GM18526 (cell line): ENCODE results near the gene TXNRD3.

Experiments
- POLR2A ChIP-seq: IDR thresholded peaks from 3 replicates; pipeline ENCODE4 v1.6.1; 2011; ENCODE audit not compliant: insufficient read length; ENCODE audit errors: extremely low read depth

TXNRD3 gene

DNA sequence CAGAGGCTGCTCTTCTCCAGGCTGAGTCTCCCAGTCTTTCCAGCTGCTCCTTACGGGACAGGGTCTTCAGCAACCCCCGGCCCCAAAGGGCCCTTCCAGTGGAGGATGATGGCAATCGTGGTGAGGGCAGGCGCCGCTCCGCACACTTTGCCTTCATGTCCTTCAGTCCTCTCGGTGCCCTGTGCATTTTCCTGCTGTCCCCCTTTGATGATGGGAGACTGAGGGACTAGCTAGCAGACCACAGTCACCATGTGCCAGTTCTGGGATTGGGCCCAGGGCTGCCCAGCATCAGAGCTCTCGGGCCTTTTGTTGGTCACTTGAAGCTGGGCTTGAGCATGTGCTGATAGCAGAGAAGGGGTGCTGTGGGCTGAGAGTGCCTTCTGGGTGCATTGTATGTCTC lies 8.8 kb upstream of the TXNRD3 start:
- no peak for TF ChIP-seq POLR2A

DNA sequence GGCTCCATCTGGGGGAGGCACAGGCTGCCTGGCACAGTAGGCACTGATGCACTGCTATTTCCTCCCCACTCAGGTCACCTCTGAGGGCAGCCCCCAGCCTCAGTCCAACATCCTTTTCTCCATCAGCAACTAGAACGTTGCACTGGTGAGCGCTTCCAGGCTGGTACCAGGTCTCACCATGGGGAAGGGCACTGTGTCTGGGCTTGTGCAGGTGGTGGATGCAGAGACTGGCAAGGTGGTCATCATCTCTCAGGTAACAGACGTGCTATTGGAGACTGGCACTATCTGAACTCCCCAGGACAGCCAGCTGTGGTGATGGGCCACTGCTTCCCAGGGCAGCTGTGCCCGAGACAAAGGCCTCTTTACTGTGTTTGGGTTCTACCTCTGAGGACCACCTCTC lies 8.3 kb upstream of the TXNRD3 start:
- no peak for TF ChIP-seq POLR2A

DNA sequence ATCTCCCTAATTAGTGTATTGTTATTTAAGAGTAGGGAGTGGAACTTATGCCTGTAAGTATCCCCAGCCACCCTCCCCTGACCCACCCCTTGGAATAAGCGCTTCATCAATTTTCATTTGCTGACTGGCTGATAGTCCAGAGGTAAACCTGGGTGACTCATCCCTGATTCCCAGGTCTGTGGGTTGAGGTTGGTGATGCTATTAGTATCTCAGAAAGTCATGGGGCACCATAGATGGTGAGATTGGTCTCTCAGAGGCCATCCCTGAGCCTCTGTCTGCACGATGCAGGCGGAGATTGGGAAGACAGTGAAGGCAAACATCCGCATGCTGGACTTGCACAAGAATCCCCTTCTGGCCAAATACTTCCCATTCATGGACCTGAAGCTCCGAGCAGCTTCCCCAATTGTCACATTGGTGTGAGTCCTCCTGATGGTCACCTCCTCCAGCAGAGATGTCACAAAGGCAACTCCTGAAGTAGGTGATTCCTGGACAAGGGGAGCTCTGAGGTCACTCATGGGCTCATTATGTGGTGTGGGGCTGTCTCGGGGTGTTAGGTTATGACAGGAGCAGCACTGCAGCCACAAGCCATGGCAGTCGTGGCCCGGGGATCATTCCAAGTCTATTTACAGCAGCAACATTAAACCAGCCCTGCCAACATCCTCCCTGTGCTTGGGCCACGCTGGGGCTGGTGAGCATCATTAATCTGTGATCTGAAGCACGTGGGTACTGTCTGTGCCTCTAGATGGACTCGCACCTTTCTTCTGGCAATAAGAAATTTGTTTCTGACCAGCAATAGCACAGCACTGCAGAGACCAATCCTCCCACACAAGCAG lies 6.8 kb upstream of the TXNRD3 start:
- TF ChIP-seq POLR2A = no peak

GRCh38 chr3:126659915-126660886 lies 5.3 kb upstream of the TXNRD3 start:
- no peak for TF ChIP-seq POLR2A

DNA sequence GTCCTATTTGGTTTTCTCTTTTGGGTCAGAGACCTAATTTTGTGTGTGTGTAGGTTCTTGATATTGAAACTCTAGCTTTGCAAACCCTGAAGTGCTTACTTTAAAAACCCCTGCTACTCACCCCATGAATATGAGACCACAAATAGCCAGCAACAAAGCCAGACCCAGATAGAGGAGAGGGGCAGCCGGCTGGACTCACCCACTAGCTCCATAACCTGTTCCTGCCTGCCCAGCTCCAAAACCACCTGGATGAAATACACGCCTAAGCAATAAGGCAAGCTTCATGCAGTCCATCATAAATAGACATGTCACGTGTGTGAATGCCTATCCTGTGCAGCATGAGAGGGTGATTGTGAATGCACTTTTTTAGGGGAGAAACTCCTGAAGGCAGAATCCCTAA lies 3.7 kb upstream of the TXNRD3 start:
- no peak for TF ChIP-seq POLR2A

DNA sequence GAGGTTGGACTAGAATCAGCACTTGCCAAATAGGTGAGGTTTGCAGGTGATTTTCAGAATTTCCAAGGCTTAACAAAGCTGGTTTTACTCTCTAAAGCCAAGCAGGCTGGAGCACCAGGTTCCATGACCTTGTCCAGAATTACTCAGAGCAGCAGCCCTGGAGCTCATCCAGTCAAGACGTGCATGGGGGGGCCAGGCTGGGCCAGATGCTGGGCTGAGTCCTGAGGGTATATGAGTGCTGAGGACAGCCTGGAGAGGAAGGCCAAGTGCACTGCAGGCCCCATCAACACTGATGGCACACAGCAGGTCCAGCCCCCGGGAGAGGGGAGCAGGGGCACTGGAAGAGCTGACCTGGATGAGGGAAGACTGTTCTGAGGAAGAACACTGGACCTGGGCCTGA lies 3.0 kb upstream of the TXNRD3 start:
- no peak for TF ChIP-seq POLR2A

- TF ChIP-seq POLR2A = no peak
These were observed 1.6 kb upstream of the TXNRD3 start for GRCh38 chr3:126656371-126657134.

DNA sequence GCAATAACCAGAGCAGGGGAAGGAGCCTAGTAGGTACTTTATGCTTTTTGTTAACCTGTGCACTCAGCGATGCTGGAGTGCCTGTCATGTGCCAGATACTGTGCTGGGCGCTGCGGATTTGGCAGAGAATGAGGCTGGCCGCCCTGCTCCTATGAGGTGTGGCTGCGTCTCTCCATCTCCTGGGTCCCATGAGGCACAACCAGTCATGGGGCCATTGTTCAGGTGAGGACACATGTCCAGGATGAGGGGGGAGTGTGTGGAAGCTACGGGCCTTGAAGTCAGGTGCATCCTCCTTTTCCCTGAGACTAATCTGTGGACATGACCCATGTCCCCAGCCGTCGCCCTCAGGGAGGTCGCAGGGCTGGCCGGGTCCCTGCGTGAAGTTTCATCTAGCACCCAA lies 963 bp upstream of the TXNRD3 start:
- TF ChIP-seq POLR2A = no peak

- no peak for TF ChIP-seq POLR2A
These were observed 5.3 kb downstream of the TXNRD3 start for GRCh38 chr3:126649556-126650092.

DNA sequence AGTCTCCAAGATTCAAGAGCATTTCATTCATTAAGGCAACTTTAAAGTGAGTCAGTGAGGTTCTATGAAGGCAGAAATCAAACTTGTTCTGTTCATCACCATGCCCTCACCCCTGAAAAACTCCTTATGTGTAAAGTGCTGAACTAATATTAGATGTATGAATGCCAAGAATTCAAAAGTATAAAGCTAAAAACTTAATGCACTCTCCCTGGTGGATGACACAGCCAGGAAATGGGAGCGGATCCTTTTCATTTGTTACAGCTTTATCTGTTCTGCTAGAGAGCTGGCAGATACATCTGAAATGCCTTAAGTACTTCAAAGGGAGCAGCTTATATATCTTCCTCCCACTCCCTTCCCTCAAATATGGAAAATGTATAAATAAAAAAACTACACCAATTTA lies 8.2 kb downstream of the TXNRD3 start:
- no peak for TF ChIP-seq POLR2A

- no peak for TF ChIP-seq POLR2A
These were observed 10.3 kb downstream of the TXNRD3 start for GRCh38 chr3:126644615-126645014.

DNA sequence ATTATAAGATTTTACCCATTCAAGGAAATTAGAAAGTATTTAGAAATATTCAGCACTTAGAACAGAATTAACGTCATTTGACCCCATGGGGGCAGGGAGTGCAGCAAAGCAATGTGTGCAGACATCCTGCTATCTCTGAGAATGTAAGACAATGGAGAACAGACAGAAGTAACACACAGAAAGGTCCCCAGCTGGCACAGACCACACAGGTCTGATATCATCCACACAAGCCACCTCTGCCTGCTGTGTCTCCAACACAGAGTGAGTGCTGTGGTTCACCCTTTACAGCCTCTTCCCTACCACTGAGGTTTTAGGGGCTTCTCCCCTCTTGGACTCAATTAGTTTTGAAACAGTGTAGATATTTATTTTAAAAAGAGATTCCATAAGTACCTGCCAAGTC lies 16.1 kb downstream of the TXNRD3 start:
- TF ChIP-seq POLR2A = no peak

DNA sequence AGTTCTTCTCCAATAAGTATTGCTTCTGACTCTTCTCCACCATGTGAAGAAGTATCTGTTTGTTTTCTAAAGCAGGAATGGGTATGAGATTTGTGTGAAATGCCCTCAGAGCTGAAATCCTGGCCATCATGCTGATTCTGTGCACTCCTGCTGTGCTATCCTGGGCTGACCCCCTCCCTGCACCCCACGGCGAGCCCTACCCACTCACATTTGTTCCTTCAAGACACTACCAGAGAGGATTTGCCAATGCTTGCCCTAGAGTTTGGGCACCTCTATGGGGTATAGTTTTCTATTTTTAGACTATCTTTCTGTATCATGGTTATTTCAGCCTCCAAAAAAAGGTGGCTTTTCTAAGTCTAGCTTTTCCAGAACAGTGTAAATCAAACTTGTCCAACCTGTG lies 18.5 kb downstream of the TXNRD3 start:
- no peak for TF ChIP-seq POLR2A

GRCh38 chr3:126634803-126635202 lies 20.1 kb downstream of the TXNRD3 start:
- no peak for TF ChIP-seq POLR2A

DNA sequence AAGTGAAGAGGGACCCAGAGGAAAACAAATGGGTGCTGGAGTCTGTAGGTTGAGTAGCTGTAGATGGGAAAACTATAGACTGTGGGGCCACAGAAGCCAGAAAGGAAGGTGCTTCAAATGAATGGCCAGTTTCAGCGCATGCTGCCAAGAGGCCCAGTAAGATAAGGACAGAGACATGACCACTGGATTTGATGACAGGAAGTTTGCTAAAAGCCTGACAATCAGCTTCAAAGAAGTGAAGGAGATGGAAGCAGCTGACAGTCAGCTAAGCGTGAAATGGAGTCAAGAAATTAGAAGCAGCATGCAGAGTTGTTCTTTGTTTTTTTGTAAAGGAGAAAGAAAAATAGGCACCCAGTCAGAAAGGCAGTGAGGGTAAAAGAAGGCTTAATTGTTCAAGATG lies 24.9 kb downstream of the TXNRD3 start:
- no peak for TF ChIP-seq POLR2A
